C4-2B (cell line): ENCODE measurements around the gene ALDH4A1.

Experiments used
- CTCF ChIP-seq: fragments of 450-650 bp; conservative IDR thresholded peaks from 2 replicates; pipeline ENCODE4 v1.5.1; 2017; ENCODE audit warnings: mild to moderate bottlenecking
- ZFX ChIP-seq: fragments of 450-650 bp; IDR thresholded peaks from 2 replicates; pipeline ENCODE4 v1.6.1; 2017

GRCh38 chr1:18932387-18932786 lies 30.0 kb upstream of the ALDH4A1 start:
- TF ChIP-seq CTCF, result no peak
- TF ChIP-seq ZFX, result no peak
